ENCODE data around the gene CORO2B.

The CORO2B gene

DNA sequence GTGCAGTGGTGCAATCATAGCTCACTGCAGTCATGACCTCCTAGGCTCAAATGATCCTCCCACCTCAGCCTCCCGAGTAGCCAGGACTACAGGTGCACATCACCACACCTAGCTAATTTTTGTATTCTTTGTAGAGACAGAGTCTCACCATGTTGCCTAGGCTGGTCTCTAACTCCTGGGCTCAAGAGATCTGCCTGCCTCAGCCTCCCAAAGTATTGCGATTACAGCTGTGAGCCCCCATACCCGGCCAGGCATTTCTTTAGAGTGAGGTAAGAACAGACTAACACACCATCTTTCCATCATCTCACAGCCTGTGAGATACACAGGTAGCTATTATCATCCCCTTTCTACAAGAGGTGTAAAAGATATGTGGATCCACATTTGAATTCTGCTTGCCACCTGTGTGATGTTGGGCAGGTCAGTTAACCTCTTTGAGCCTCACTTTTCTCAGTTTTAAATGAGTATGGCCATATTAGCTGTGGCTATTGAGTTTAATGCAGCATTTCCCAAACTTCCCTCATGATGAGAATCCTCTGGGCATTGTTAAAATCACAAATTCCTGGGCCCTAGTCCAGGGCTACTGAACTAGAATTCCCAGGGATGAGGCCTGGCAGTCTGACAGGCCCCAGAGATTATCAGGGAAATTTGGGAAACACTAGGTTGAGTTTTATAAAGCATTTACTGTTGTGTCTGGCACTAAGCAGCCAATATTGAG is 195.9 kb downstream of the CORO2B start:
- DNase-seq (ENCODE audit: low spot score) = no peak

DNA sequence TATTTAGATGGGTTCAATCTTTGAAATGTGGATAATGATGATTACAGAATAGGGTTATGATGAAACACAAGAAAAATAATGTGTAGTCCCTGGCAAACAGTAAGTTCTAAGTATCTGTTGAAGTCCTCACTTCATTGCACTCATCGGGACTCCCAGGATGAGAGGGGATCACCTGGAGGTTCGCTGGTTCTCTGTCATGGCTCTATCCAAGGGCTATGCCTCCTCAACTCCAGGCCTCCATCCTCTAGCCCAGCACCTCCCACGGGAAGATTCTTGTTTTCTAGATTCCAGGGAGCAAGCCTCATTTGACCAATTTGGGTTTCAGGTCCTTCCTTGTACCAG is 196.4 kb downstream of the CORO2B start:
- no peak for DNase-seq (ENCODE audit: low spot score)

DNA sequence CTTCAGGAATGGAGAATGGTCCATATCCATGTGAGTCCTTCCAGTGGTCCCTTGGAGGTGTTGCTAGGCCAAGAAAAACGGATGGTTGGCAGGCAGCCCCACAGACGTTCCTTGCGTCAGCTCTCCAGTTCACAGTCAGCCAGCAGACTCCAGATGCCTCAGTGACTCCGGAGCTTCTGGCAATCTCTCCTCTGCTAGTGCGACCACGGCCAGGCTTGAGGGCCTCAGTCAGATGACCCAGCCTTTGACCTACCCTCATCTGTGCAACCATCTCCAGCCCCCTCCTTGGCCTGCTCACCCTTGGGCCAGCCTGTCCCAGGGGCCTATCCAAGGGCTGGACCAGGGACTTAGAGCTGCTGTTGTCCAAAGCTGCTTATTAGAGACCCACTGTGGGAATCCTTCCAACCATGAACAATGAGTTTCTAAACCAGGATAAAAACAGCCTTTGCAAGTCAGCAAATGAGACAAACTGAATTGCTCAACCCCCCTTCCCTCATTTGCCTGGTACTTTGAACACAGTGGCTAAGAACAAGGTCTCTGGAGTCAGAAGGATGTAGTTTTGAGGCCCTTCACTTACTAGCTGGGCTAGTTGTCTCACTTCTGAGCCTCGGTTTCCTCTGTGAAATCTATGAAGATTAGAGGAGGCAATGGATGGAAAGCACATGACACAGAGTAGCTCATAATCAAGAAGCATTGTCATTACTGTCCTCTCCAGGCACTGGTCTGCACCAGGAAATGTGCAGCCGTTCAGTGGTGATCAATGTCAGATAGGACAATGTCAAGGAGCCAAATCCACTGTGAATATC is 197.1 kb downstream of the CORO2B start:
- DNase-seq (ENCODE audit: low spot score) = no peak

DNA sequence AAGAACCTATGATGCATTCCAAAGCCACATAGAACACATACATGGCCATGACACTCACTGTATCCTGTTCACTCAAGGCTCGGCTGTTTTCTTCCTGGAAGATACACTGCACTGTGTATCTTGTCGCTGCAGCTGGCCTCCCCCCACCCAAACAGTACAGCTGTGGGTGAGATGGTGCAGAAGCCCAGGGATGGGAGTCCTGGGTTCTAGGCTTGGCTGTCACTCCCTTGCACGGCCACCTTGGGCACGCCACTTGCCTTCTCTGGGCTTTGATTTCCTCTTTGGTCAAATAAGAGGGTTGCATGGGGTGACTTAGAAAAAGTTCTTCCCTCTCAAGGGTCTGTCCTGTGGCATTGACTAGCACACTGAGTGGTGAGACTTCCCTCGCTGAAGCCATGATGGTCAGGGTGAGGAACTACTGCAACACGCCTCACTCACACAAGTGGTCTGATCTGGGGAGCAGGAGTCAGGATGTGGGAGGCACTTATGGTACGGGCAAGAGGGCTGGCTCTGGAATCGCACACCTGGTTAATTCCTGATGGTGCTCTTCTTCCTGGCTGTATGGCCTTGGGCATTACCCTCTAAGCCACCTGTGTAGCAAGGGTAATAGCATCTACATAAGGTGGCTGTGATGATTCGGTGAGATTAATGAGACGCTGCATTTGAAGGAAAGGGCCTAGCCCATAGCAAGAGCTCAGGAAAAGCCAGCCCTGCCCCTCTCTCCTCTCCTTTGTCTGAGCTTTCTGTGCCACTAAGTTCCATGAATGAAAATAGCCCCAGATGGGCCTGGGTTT is 197.9 kb downstream of the CORO2B start:
- no peak for DNase-seq (ENCODE audit: low spot score)
